SKM-1 treated with dmso at 0.1 percent for 144 hours (cell line): Measurements from ENCODE around the gene UPF3B.
"Not testable (repeated sequence)": the region's sequence is repeated elsewhere in the genome, so short reads cannot be mapped to it uniquely, and the experiment has no call there.

Experiments
- DNase-seq: peaks from one replicate; lab custom pipeline; 2025; ENCODE audit not compliant: unreplicated experiment; lab: John Stamatoyannopoulos, UW

Gene UPF3B

GRCh38 chrX:119826399-119826959 lies 26.3 kb downstream of the UPF3B start:
- DNase-seq = no peak

GRCh38 chrX:119824221-119824620 lies 28.5 kb downstream of the UPF3B start:
- not testable (repeated sequence) for DNase-seq

GRCh38 chrX:119821703-119822102 lies 31.1 kb downstream of the UPF3B start:
- not testable (repeated sequence) for DNase-seq

DNA sequence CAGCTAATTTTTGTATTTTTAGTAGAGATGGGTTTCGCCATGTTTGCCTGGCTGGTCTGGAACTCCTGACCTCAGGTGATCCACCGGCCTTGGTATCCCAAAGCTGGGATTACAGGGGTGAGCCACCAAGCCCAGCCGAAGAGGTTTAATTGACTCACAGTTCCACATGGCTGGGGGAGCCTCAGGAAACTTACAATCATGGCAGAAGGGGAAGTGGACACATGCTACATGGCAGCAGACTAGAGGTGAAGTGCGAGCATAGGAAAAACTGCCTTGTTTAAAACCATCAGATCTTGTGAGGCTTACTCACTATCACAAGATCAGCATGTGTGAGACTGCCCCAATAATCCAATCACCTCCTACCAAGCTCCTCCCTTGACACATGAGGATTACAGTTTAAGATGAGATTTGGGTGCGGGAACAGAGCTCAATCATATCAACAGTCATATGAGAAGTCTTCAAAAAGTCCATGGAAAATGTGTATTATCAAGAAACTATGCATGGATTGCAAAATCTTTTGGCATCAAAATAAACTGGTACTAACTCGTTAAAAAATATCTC lies 35.6 kb downstream of the UPF3B start:
- no peak for DNase-seq

- no peak for DNase-seq
These were observed 36.5 kb downstream of the UPF3B start for GRCh38 chrX:119816300-119816699.

- DNase-seq = no peak
These were observed 43.5 kb downstream of the UPF3B start for GRCh38 chrX:119809185-119809666.

- not testable (repeated sequence) for DNase-seq
These were observed 44.3 kb downstream of the UPF3B start for GRCh38 chrX:119808461-119808860.

DNA sequence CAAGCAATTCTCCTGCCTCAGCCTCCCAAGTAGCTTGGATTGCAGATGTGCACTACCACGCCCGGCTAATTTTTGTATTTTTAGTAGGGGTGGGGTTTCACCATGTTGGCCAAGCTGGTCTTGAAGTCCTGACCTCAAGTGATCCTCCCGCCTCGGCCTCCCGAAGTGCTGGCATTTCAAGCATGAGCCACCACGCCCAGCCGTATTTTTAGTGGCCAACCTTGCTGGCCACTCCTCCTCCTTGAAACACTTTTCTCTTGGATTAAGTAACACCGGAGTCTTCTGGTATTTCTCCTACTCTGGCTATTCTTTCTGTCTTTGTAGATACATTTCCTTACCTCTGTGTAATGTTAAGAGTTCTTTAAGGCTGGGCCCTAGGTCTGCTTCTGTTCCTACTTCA lies 50.2 kb downstream of the UPF3B start:
- DNase-seq = no peak

GRCh38 chrX:119801253-119802221 lies 51.2 kb downstream of the UPF3B start:
- DNase-seq = no peak

DNA sequence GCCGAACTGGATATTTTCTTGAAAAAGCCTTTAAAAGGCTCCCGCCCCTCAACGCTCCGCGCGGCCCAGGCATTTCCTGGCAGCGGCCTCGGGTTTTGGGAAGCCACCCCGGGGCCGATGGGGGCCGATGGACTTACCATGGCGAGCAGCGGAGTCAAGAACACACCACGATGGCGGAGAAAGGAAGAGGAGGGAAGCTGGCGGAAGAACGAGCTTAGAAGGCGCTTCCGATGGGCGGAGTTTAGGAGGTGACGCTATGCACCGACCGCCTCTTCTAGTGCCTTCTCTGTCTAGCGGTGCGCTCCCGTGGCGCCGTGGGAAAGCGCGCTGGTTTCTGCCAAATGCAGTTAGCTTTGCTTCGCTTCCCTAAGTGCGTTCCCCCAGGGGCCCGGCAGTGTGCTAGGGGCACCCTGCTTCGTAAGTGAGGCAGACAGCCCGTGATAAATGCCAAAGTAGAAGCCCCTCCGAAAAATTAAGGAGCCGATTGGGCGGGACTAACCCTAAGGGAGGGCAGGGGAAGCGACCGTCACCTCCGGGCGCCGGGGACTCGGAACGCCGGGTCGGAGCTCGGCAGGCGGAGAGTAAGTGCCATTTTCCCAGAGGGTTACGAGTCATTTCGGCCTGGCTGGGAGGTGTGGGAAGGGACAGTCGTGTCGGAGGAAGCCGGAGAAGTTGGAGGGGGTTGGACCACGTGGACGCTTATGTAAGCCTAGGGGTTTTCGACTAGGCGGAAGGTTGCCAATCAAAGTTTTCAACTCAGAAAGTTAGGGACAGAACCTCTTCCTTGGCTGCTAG lies 61.1 kb downstream of the UPF3B start, which contains the start of gene RPL39:
Gene RPL39, minus strand, starts transcription at position 194 of the 795 bp plus-strand sequence. Its CDS starts 54 bp downstream, at position 140.
- DNase-seq = peak; percentile 84

- no peak for DNase-seq
These were observed 61.8 kb downstream of the UPF3B start for GRCh38 chrX:119790977-119791436.

- DNase-seq = peak; percentile 20
These were observed 67.9 kb downstream of the UPF3B start for GRCh38 chrX:119784747-119785446.
